OCI-LY3 (cell line): ENCODE measurements around the gene ZNF385A.

Experiments used
- H2AFZ ChIP-seq: fragments of 200-600, 300-600 bp; shearing (Covaris generic); 2 replicates; pipeline ENCODE4 v1.6.0; 2014; ENCODE audit warnings: antibody characterized with exemption, low read depth, low read length
- H3K27ac ChIP-seq: fragments of 200-600, 300-600 bp; sonication (generic); 2 replicates; pipeline ENCODE4 v1.5.1; 2014; ENCODE audit warnings: mild to moderate bottlenecking, low read length, moderate library complexity, mixed read lengths
- H3K27me3 ChIP-seq: fragments of 200-600, 300-600 bp; sonication (generic); 2 replicates; pipeline ENCODE4 v1.6.1; 2014; ENCODE audit warnings: low read depth, low read length, mixed read lengths
- H3K36me3 ChIP-seq: fragments of 200-600, 300-600 bp; sonication (generic); replicated peaks from 2 replicates; pipeline ENCODE3; 2014; ENCODE audit warnings: low read depth, low read length, mixed read lengths
- H3K4me1 ChIP-seq: fragments of 300-600, 200-600 bp; sonication (generic); 2 replicates; pipeline ENCODE4 v1.6.1; 2014; ENCODE audit warnings: low read length, mixed read lengths
- H3K4me2 ChIP-seq: fragments of 200-600, 300-600 bp; sonication (generic); 2 replicates; pipeline ENCODE4 v1.6.1; 2014; ENCODE audit warnings: low read length, mixed read lengths
- H3K4me3 ChIP-seq: fragments of 300-600, 200-600 bp; sonication (generic); 2 replicates; pipeline ENCODE4 v1.5.1; 2014; ENCODE audit warnings: antibody characterized with exemption, mild to moderate bottlenecking, low read length, moderate library complexity
- H3K79me2 ChIP-seq: fragments of 300-600, 200-600 bp; shearing (Covaris generic); 2 replicates; pipeline ENCODE4 v1.6.1; 2014; ENCODE audit warnings: mild to moderate bottlenecking, low read length, mixed read lengths
- H3K9ac ChIP-seq: fragments of 300-600, 200-600 bp; shearing (Covaris generic); 2 replicates; pipeline ENCODE4 v1.6.0; 2014; ENCODE audit warnings: mild to moderate bottlenecking, low read length, moderate library complexity
- H3K9me3 ChIP-seq: fragments of 200-600, 300-600 bp; shearing (Covaris generic); 2 replicates; pipeline ENCODE4 v1.6.1; 2014; ENCODE audit warnings: low read length, mixed read lengths; ENCODE audit not compliant: insufficient read depth
- H4K20me1 ChIP-seq: fragments of 200-600, 300-600 bp; sonication (generic); 2 replicates; pipeline ENCODE4 v1.6.1; 2016; ENCODE audit warnings: low read length, mixed read lengths; ENCODE audit not compliant: insufficient read depth
- EZH2phosphoT487 ChIP-seq: fragments of 200-600 bp; shearing (Covaris generic); IDR thresholded peaks from 2 replicates; pipeline ENCODE4 v1.6.1; 2018; ENCODE audit warnings: antibody characterized with exemption, mixed run types, low read depth
- TF ChIP-seq, protein P1 (sequence below): fragments of 200-600, 300-600 bp; sonication (generic); IDR thresholded peaks from 2 replicates; pipeline ENCODE4 v1.5.1; 2014; ENCODE audit warnings: antibody characterized with exemption, low read length, low read depth

The ZNF385A gene

DNA sequence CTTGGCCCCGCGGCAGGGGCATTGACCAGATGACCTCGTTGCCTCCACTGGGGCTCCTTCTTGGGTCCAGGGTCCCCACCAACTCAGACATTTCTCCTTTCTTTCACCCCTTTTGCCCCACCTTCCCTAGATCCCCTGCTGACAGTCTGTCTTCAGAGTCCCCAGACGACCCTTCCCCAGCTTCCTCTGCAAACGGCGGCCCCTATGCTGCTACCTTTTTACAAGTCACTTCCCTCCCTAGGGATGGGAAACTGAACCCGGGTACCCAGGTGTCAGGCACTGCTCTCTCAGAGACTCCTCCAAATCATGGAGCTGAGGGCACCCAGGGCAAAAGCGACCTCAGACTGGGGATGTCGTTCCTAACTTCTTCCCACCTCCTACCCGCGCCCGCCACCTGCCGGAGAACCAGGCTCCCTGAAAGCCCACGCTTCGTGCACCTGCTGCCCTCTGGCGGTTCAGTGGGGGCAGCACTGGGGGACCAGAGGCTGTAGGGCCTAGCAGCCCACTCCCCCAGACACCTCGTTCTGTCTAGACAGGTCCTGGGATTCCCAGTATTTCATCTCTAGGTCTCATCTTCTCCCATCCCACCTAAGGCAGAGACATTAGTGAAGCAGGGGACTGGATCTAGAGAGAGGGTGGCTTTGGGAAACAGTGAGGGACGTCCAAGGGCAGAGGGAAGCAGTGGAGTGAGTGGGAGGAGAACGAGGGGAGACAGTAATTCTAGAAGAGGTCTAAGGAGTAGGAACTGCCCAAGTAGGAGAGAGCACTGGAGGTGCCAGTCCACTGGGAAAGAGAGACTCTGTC, 4.9 kb downstream of the ZNF385A start:
- peaks cover 23% of the 10 kb centered on the region for H3K4me1 ChIP-seq
- no peak for TF ChIP-seq EZH2phosphoT487
- TF ChIP-seq, protein P1, sequence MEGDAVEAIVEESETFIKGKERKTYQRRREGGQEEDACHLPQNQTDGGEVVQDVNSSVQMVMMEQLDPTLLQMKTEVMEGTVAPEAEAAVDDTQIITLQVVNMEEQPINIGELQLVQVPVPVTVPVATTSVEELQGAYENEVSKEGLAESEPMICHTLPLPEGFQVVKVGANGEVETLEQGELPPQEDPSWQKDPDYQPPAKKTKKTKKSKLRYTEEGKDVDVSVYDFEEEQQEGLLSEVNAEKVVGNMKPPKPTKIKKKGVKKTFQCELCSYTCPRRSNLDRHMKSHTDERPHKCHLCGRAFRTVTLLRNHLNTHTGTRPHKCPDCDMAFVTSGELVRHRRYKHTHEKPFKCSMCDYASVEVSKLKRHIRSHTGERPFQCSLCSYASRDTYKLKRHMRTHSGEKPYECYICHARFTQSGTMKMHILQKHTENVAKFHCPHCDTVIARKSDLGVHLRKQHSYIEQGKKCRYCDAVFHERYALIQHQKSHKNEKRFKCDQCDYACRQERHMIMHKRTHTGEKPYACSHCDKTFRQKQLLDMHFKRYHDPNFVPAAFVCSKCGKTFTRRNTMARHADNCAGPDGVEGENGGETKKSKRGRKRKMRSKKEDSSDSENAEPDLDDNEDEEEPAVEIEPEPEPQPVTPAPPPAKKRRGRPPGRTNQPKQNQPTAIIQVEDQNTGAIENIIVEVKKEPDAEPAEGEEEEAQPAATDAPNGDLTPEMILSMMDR, result peak; percentile 100
- peak overlapping the region; percentile 100 for H3K4me2 ChIP-seq
- no peaks in the 10 kb centered on the region for H3K36me3 ChIP-seq
- no peaks in the 10 kb centered on the region for H3K9me3 ChIP-seq
- H3K9ac ChIP-seq, result peak overlapping the region; percentile 67
- H3K4me3 ChIP-seq, result peak overlapping the region; percentile 89
- 0 out of 2 replicates have a peak, but pooled peaks cover 3% of the 10 kb centered on the region for H4K20me1 ChIP-seq
- peak overlapping the region; percentile 31; the same call in 1 of the 2 replicates for H3K27ac ChIP-seq
- H3K79me2 ChIP-seq, result no peaks in the 10 kb centered on the region
- H2AFZ ChIP-seq, result peak overlapping the region; percentile 91
- H3K27me3 ChIP-seq, result no peaks in the 10 kb centered on the region

GRCh38 chr12:54378796-54379397, 5.6 kb downstream of the ZNF385A start:
- Histone ChIP-seq H3K27me3 (no peaks in the 10 kb centered on the region), H3K9ac (peak overlapping the region; percentile 67), H4K20me1 (0 out of 2 replicates have a peak, but pooled peaks cover 3% of the 10 kb centered on the region), H3K79me2 (no peaks in the 10 kb centered on the region), H2AFZ (peak overlapping the region; percentile 91; the same call in 1 of the 2 replicates), H3K36me3 (no peaks in the 10 kb centered on the region), H3K4me3 (peak overlapping the region; percentile 89), H3K27ac (0 out of 2 replicates have a peak overlapping the region, but pooled peaks have one; percentile 31), H3K4me2 (peak overlapping the region; percentile 100), H3K9me3 (no peaks in the 10 kb centered on the region), H3K4me1 (peaks cover 16% of the 10 kb centered on the region)
- TF ChIP-seq, protein P1, result no peak
- no peak for TF ChIP-seq EZH2phosphoT487

- TF ChIP-seq, protein P1, result no peak
- TF ChIP-seq EZH2phosphoT487, result no peak
- no peak overlapping the region for H3K9ac ChIP-seq
Measured at GRCh38 chr12:54377797-54378515, 6.6 kb downstream of the ZNF385A start.

More at GRCh38 chr12:54377797-54378515, 6.6 kb downstream of the ZNF385A start:
- Histone ChIP-seq H3K27ac (no peak overlapping the region), H3K36me3 (no peaks in the 10 kb centered on the region), H4K20me1 (0 out of 2 replicates have a peak, but pooled peaks cover 3% of the 10 kb centered on the region), H3K4me3 (no peak overlapping the region), H3K4me1 (peaks cover 14% of the 10 kb centered on the region), H3K9me3 (no peaks in the 10 kb centered on the region), H3K4me2 (peak overlapping the region; percentile 100), H3K27me3 (no peaks in the 10 kb centered on the region), H2AFZ (no peak overlapping the region), H3K79me2 (no peaks in the 10 kb centered on the region)
